ENCODE measurements around the gene OSBP.

DNA sequence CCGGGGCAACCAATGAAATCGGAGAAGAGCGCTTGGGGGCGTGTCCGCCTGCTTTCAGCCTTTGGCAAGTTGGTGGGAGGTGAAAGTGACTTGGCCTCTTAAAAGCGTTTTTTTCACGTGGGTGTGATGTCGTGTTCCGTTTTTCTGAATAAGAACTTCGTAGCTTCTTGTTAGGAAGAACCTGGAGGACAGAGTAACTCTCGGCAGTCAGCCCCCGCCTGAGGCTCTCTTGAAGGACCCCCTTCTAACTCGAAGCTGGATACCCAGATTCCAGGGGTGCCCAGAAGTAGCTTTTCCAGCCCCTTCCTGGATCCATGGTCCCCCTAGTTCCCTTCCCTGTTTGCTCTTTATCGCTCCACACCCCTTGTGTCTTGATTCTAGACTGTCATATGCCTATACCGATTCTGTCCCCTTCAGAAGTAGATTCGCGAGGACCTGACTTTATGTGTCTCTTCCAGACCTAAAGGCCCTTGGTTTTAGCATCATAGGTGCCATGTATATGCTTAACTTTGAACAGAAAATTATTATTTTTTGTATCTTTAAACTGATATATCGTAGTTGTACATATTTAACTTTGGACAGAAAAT, 915 bp upstream of the OSBP start:
- TF ChIP-seq, protein P1, sequence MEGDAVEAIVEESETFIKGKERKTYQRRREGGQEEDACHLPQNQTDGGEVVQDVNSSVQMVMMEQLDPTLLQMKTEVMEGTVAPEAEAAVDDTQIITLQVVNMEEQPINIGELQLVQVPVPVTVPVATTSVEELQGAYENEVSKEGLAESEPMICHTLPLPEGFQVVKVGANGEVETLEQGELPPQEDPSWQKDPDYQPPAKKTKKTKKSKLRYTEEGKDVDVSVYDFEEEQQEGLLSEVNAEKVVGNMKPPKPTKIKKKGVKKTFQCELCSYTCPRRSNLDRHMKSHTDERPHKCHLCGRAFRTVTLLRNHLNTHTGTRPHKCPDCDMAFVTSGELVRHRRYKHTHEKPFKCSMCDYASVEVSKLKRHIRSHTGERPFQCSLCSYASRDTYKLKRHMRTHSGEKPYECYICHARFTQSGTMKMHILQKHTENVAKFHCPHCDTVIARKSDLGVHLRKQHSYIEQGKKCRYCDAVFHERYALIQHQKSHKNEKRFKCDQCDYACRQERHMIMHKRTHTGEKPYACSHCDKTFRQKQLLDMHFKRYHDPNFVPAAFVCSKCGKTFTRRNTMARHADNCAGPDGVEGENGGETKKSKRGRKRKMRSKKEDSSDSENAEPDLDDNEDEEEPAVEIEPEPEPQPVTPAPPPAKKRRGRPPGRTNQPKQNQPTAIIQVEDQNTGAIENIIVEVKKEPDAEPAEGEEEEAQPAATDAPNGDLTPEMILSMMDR (conservative IDR thresholded peaks at IDR 0.05 in 1 of 2, IDR thresholded peaks at IDR 0.05 in 1 of 2; ENCODE audit: extremely low read depth in 1 of 2, insufficient read depth in 1 of 2, low read depth in 1 of 2, low read length in 2 of 2) = no peak
- no peak for TF ChIP-seq EZH2 (IDR thresholded peaks at IDR 0.05; ENCODE audit: borderline replicate concordance, low read length)

Measured in mammary epithelial cell (primary cell).